Calu3 (cell line): ENCODE data around the gene COA5. TPM values are rescaled to one million over a fixed set of nuclear protein-coding genes. Genes with fewer than 3 reads are reported as not detected.

Experiments used
- BruUV-seq: library from RNA; stranded (reverse); fragments of 400-500 nt; replicated peaks from 2 replicates; lab custom pipeline; 2021; lab: Mats Ljungman, UMichigan
- CTCF ChIA-PET: fragments of 300-600 bp; sonication (Branson Sonifier 250); formaldehyde crosslinking; loops from one replicate; lab custom pipeline; 2022; ENCODE audit warnings: antibody characterized with exemption; lab: Charles Lee
- DNase-seq: peaks from one replicate; pipeline ENCODE4 v3.0.0; 2022
- H3K27ac Mint-ChIP-seq: one replicate; pipeline ENCODE4 v1.8.0; 2022; ENCODE audit warnings: mixed read lengths; ENCODE audit not compliant: unreplicated experiment
- H3K27me3 Mint-ChIP-seq: one replicate; pipeline ENCODE4 v1.8.0; 2022; ENCODE audit warnings: mixed read lengths; ENCODE audit not compliant: unreplicated experiment
- H3K36me3 Mint-ChIP-seq: one replicate; pipeline ENCODE4 v1.8.0; 2022; ENCODE audit warnings: mild to moderate bottlenecking, moderate library complexity, mixed read lengths; ENCODE audit not compliant: insufficient read depth, unreplicated experiment
- H3K4me1 Mint-ChIP-seq: one replicate; pipeline ENCODE4 v1.8.0; 2022; ENCODE audit warnings: mild to moderate bottlenecking, low read depth, mixed read lengths; ENCODE audit not compliant: unreplicated experiment
- H3K4me3 Mint-ChIP-seq: one replicate; pipeline ENCODE4 v1.8.0; 2022; ENCODE audit warnings: mild to moderate bottlenecking, low read depth, moderate library complexity, mixed read lengths; ENCODE audit not compliant: unreplicated experiment
- H3K9me3 Mint-ChIP-seq: one replicate; pipeline ENCODE4 v1.8.0; 2022; ENCODE audit warnings: low read depth, mixed read lengths; ENCODE audit not compliant: unreplicated experiment
- CTCF ChIP-seq: fragments of 200-600 bp; IDR thresholded peaks from one replicate; pipeline ENCODE4 v1.8.0; 2022; ENCODE audit warnings: antibody characterized with exemption; ENCODE audit not compliant: unreplicated experiment
- intact Hi-C: fragments of 100-400 bp; cut with micrococcal nuclease; formaldehyde crosslinking; loops from one replicate; pipeline ENCODE4 v1.10.0; 2022; ENCODE audit not compliant: unreplicated experiment
- total RNA-seq: library from RNA; stranded (reverse); gene quantifications from 2 replicates; pipeline ENCODE4 v1.2.3, GENCODE V29; 2022

COA5 gene
- total RNA-seq, 1 experiment from 2014 or later, result 24.9 TPM

- Mint-ChIP-seq H3K36me3 (peaks cover 4% of the 10 kb centered on the region), H3K4me1 (no peaks in the 10 kb centered on the region), H3K9me3 (no peaks in the 10 kb centered on the region), H3K27me3 (no peaks in the 10 kb centered on the region), H3K4me3 (no peak overlapping the region), H3K27ac (no peak overlapping the region)
- intact Hi-C loops, result no loop called here
- no TSS peak for BruUV-seq
- no peak for DNase-seq
- TF ChIP-seq CTCF, result no peak
- CTCF ChIA-PET, result no interaction called here
These were observed 35.3 kb upstream of the COA5 start for GRCh38 chr2:98643496-98644100.

GRCh38 chr2:98637401-98638147 is 29.3 kb upstream of the COA5 start:
- no peak for DNase-seq
- intact Hi-C loops, result no loop called here
- H3K9me3 Mint-ChIP-seq, result no peaks in the 10 kb centered on the region
- no peak for TF ChIP-seq CTCF
- H3K4me1 Mint-ChIP-seq, result no peaks in the 10 kb centered on the region
- peaks cover 4% of the 10 kb centered on the region for H3K36me3 Mint-ChIP-seq
- H3K27ac Mint-ChIP-seq, result no peak overlapping the region
- CTCF ChIA-PET, result no interaction called here
- BruUV-seq, result no TSS peak
- H3K27me3 Mint-ChIP-seq, result no peaks in the 10 kb centered on the region
- H3K4me3 Mint-ChIP-seq, result no peak overlapping the region

- Mint-ChIP-seq H3K27me3 (no peaks in the 10 kb centered on the region), H3K27ac (no peak overlapping the region), H3K9me3 (no peaks in the 10 kb centered on the region), H3K4me1 (no peaks in the 10 kb centered on the region), H3K36me3 (no peaks in the 10 kb centered on the region), H3K4me3 (no peak overlapping the region)
- intact Hi-C loops, result no loop called here
- peak; percentile 8 for DNase-seq
- TF ChIP-seq CTCF, result no peak
- no TSS peak for BruUV-seq
- CTCF ChIA-PET, result interaction anchor here (0.6 to 1.0 kb wide), 3 partner anchors 202 to 432 kb away, joined by 3 to 5 read pairs (median 4); no protein-coding TSS in a partner anchor
These were observed 26.2 kb upstream of the COA5 start for GRCh38 chr2:98634406-98635092.

GRCh38 chr2:98632351-98632750 is 24.0 kb upstream of the COA5 start:
- no peak overlapping the region for H3K27ac Mint-ChIP-seq
- no peaks in the 10 kb centered on the region for H3K4me1 Mint-ChIP-seq
- H3K36me3 Mint-ChIP-seq, result no peaks in the 10 kb centered on the region
- no peaks in the 10 kb centered on the region for H3K27me3 Mint-ChIP-seq
- no peak overlapping the region for H3K4me3 Mint-ChIP-seq
- no peaks in the 10 kb centered on the region for H3K9me3 Mint-ChIP-seq
- BruUV-seq, result no TSS peak
- intact Hi-C loops, result no loop called here
- DNase-seq, result no peak
- no peak for TF ChIP-seq CTCF
- CTCF ChIA-PET, result interaction anchor here (0.6 to 0.7 kb wide), 2 partner anchors 385 to 820 kb away, joined by 5 to 6 read pairs; no protein-coding TSS in a partner anchor
